Limb (tissue), 2 donors: ENCODE data around the gene TNIK.
"Not testable (repeated sequence)": the region's sequence is repeated elsewhere in the genome, so short reads cannot be mapped to it uniquely, and the experiment has no call there.

Experiments used
- DNase-seq, 2 donors: peaks; one replicate each; pipeline ENCODE4 v3.0.0-alpha.2; 2016; ENCODE audit errors: extremely low spot score in 2 of 2

The TNIK gene

DNA sequence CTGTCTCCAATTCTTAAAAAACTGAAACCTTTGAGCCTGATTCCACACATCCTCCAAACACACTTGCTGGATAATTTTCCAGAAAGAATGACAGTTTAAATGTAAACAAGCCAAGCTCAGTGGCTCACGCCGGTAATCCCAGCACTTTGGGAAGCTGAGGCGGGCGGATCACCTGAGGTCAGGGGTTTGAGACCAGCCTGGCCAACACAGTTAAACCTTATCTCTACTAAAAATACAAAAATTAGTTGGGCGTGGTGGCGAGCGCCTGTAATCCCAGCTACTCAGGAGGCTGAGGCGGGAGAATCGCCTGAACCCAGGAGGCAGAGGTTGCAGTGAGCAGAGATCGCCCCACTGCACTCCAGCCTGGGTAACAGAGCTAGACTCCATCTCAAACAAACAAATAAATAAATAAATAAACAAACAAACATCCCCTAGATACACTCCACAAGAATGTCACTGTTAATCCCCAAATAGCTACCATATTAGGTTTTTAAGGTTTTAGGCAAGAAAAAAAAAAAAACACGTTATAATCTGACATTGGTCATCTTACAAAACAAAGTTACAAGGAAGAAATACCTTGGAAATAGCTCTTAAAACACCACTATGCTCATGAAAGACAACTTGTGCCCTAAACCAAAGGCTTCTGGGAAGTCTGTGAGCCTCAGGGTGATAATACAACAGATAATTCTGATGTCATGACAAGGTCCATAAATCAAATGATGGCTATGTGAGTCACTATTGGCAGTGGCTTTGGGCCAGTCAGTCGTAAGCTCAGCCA, 13.2 kb downstream of the TNIK start:
- DNase-seq: no peak

GRCh38 chr3:171446301-171446700, 13.9 kb downstream of the TNIK start:
- DNase-seq: no peak

GRCh38 chr3:171445620-171446204, 14.5 kb downstream of the TNIK start:
- DNase-seq: no peak

GRCh38 chr3:171444001-171444690, 16.1 kb downstream of the TNIK start:
- DNase-seq: no peak

- DNase-seq: no peak
Observed at GRCh38 chr3:171443211-171443957, 16.8 kb downstream of the TNIK start.

DNA sequence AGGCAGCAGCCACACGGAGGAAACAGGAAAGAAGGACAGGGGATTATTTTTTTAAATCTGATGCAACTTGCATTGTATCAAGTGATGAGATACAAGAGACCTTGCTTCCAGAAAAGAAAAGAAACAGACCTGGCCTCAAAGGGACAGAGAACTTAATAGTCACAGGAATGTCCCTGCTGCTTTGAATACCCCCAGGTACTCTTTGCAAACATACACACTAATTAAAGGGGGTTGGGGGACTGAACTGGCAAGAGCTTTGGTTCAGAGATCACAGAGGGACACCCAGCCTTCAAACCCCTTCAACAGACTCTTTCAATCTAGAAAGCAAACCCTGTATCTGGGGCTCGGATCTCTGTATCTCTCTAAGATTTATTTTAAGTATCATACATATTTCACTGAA, 18.0 kb downstream of the TNIK start:
- no peak for DNase-seq

- DNase-seq: no peak
Observed at GRCh38 chr3:171441381-171441780, 18.8 kb downstream of the TNIK start.

- no peak for DNase-seq
Observed at GRCh38 chr3:171439996-171440395, 20.2 kb downstream of the TNIK start.

GRCh38 chr3:171437115-171437756, 23.0 kb downstream of the TNIK start:
- no peak for DNase-seq

- no peak for DNase-seq
Observed at GRCh38 chr3:171436380-171436779, 23.8 kb downstream of the TNIK start.

- DNase-seq: no peak
Observed at GRCh38 chr3:171435757-171436156, 24.4 kb downstream of the TNIK start.

DNA sequence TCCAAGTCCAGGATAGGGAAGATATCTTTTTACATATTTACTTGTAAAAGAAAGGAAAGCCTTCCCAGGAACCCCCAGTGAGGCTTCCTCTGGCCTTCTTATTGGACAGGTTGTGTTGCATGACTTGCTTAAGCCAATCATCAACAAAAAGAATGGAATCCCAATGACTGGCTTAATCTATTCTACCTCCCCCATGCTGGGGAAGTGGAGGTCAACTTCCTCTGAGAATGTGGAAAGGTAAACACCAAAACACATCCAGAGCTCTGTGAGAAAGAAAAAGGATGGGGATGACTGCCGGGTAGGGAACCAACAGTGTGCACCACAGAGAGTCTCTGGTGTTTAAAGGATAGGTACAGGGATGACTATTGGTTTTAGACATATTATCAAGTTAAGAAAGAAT, 25.1 kb downstream of the TNIK start:
- no peak for DNase-seq

DNA sequence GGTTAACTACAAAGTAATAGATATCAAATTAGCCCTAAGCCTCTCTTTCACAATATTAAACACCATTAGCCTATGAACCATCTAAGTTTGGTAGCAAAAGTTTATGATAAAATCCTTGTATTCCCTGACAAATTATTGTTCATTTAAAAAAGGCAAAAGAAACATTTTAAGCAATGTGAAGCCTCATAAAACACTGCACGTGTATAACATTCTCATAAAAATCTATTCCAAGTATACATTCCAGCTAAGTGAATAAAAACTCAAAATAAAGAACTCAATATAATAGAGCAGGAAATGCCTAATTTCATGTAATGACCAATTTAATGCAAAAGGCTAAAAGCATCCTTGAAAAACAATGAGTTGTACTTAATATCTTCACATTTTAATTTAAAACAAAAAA, 27.7 kb downstream of the TNIK start:
- no peak for DNase-seq

- DNase-seq: no peak
Observed at GRCh38 chr3:171431550-171431949, 28.7 kb downstream of the TNIK start.

GRCh38 chr3:171430530-171430929, 29.7 kb downstream of the TNIK start:
- DNase-seq: no peak

DNA sequence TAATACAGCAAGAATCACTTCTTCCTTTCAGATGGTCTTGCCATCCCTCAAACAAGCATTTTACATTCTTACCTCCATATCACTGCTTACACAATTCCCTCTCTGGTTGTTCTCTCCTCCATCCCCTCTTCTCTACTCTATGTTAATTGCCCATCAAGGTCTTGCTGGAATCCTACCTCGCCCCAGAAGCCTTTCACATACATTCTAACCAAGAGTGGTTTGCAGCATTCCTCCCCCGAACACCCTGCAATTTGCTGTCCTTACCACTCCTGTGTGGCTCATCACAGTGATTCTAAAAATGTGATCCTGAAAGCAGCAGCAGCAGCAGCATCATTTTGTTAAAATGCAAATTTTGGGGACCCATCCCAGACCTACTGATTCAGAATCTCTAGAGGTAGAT, 30.6 kb downstream of the TNIK start:
- no peak for DNase-seq

GRCh38 chr3:171428892-171429291, 31.3 kb downstream of the TNIK start:
- no peak for DNase-seq

DNA sequence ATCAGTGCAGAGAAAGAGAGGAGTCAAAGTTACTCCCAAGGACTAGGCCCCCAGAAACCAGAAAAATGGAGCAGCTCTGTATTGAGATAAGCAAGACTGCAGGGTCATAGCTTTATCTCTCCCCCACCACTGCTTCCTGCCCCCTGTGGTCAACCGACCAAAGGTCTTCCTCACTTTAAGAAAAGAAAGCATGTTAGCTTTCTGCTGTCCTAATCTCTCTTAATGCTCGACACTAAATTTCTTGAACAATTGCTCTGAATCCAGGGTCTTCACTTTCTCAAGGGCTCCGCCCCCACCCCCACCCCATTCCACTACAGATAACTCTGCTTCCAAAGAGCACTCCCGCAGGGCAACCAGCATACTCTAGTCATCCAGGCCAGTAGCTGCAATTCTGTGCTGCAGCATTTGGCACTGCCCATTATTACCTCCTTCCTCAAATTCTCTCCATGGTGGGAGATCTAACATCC, 31.9 kb downstream of the TNIK start:
- DNase-seq: no peak

DNA sequence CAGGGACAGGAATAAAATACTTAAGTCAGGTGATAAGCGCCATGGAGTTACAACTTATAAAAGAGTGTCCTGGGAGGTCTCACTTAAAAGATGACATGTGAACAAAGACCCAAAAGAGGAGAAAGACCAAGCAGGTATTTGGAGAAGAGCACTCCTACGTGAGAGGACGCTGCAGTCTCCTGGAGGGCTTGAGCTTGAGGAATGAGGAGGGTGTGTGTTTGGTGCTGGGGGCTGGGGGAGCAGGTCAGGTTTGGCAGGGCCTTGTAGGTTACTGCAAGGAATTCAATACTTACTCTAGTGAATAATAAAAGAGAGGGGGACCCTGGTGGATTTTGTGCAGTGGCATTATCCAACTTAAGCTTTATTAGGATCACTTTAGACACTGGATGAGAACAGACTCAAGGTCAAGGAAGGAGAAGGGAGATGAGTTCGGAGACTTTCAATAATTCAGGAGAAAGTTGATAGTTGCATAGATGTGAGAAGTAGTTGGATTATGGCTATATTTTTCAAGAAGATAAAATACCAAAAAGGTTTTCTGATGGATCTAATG, 32.4 kb downstream of the TNIK start:
- no peak for DNase-seq

GRCh38 chr3:171424063-171424462, 36.1 kb downstream of the TNIK start:
- not testable (repeated sequence) for DNase-seq

DNA sequence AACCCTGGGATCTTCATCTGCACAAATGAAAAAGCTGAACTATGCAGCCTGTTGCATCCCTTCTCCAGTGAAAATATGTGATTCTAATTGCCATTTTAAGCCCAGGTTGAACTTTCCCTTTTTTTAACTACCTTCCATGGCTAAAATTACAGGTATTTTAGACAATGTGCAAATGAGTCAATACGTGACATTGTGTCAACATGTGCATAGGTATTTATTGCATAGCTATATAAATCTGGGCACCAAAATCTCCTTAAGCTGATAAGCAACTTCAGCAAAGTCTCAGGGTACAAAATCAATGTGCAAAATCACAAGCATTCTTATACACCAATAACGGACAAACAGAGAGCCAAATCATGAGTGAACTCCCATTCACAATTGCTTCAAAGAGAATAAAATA, 37.4 kb downstream of the TNIK start:
- DNase-seq: not testable (repeated sequence)
